NCI-H128 (cell line): Measurements from ENCODE around the gene AGAP6.
"Not testable (repeated sequence)": the region's sequence is repeated elsewhere in the genome, so short reads cannot be mapped to it uniquely, and the experiment has no call there.

Source experiments
- DNase-seq: peaks from one replicate; lab custom pipeline; 2025; ENCODE audit not compliant: unreplicated experiment; lab: John Stamatoyannopoulos, UW

The AGAP6 gene

DNA sequence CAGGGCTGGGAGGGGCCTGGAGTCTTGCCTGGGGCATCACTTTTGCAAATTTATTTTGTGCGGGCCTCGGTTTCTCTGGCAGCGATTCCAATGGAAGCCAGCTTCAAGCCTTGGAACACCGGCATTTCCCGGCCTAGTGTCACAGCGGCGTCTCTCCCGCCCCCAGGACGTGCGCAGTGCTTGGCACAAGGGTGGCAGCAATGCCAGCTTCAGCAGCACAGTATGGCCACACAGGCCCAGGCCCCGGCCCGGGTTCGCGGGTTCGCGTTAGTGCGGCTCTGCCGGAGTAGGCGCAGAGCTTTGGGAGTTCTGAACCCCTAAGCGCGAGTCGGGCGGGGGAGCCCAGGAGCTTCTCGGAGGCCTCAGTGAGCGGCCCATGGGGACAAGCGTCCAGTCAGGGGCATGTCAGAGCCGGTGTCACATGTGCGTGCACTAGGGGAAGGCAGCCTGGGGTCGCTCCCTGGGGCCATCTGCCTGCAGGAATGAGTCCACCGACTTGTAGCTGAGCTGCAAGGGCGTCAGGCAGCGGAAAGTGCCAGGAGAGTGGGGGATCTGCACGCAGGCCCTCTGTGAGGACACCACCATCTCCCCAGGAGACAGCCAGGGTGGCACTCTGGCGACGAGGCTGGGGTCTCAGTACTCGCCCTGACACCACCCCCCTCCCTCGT lies 36.6 kb downstream of the AGAP6 start:
- not testable (repeated sequence) for DNase-seq

DNA sequence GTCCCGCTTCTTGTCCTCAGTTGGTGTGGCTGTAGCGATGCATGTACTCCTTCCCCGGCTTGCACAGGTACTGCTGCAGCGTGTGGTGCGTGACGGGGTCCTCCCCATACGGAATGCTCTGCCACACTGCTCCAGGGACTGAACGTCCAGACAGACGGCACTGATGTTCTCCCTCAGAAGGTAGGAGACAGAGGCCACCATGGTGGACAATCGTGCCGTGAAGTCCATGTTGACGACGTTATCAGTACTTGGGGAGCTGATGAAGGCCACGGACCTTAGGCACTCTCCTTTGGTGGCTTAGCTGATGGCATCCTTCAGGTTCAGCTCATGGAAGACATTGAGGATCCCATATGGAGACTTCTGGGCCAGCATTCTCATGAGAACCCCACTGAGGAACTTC lies 37.4 kb downstream of the AGAP6 start:
- no peak for DNase-seq

DNA sequence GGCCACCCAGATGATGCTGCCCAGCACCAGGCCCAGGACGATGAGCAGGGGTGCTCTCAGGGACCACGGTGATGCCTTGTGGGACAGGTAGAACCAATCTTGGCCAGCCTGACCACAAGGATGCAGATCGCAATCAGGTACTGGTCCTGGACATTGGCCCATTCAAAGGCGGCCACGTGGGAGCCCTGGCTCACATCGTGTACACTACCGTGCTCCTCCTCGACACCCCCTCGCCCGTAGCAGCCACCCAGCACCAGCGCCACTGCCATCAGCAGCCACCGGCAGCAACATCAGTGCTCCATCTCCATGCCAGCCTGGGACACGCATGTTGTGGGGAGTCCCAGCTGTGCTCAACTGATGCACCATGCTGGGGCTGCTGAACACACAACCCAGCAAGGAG lies 39.0 kb downstream of the AGAP6 start:
- no peak for DNase-seq

DNA sequence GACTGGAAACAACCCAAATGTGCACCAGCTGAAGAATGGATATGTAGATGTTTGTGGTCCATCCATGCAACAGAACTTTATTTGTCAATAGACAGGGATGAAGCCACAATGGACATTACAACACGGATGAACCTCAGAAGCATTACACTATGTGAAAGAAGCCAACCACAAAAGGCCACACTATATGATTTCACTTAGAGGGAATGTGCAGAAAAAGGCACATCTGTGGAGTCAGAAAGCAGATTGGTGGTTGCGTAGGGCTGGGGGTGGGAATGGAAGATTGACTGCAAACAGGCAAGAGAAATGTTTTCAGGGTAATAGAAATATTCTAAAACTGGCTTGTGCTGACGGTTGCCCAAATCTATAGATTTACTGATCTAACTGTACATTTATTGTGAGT lies 45.3 kb downstream of the AGAP6 start:
- DNase-seq: no peak

DNA sequence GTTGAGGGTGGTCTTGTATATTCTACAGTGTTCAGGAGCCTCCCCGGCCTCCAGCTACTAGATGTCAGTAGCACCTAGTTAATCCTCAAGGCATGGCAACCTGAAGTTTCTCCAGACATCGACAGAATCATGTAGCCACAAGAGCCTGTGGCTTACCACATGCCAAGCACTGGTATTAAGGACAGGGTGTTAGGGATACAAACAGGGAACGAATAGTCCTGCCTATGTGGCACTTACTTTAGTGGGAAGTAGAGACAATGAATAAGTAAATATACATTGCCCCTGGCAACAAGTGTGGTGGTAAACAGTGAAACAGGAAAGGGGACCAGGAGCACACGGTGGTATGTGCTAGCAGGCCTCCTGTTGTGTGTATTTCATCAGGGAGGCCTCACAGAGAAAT lies 47.1 kb downstream of the AGAP6 start:
- DNase-seq: not testable (repeated sequence)

DNA sequence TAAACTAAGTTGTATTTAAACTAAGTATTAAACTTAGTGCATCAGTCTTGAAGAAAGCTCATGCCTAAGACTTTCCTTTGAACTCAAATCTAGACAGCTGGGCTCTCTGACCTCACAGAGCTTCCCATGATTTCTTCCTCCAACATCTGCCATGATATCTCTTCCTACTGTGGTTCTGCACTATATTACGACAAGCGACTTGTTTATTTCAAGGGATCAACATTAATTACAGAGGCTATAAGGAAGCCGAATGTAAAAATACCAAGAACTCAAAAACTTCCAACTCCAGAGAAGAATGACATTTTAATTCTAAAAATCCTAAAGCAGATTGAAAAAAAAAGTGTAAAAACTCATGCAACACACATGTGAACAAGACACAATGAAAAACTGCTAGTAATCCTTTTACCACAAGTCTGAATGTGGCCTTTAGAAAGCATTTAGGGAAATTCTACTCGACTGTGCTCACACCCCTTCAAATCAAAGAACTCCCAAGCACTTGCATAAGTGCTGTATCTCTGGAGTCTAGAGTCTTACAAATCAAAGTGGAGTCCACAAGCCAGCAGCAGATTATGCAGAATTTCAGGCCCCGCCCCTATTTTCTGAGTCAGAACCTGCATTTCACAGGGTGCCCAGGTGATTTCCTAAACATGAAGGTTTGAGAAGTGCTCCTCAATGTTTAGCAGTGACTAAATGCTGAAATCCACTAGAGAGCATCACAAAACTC lies 56.9 kb downstream of the AGAP6 start:
- no peak for DNase-seq

DNA sequence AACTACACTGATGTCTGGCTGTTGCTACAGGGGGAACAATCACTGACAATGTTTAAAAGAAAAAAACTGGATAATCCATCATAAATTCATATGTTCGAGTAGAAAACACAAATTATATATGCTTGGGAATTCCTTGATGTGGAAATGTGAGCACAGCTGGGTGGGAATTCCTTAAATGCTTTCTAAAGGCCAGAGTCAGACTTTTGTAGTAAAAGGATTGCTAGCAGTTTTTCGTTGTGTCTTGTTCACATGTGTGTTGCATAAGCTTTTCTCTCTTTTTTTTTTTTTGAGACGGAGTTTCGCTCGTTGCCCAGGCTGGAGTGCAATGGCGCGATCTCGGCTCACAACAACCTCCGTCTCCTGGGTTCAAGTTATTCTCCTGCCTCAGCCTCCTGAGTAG lies 58.3 kb downstream of the AGAP6 start:
- DNase-seq: not testable (repeated sequence)

DNA sequence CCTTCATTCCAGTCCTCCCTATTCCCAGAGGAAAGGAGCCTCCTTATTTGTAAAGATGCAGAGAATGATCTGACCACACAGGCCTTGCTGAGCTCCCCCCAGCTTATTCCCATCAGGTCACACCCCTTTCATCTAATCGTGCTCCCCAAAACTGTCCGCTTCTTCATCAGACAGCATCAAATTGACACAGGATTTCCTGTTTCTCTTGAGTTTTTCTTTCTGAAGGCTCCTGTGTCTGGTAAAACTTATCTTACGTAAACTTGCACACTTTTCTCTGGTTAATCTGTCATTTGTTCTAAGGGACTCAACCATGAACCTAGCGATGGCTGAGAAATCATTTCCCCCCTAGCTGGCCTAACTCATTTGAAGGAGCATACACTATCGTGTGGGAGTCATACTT lies 59.4 kb downstream of the AGAP6 start:
- not testable (repeated sequence) for DNase-seq

DNA sequence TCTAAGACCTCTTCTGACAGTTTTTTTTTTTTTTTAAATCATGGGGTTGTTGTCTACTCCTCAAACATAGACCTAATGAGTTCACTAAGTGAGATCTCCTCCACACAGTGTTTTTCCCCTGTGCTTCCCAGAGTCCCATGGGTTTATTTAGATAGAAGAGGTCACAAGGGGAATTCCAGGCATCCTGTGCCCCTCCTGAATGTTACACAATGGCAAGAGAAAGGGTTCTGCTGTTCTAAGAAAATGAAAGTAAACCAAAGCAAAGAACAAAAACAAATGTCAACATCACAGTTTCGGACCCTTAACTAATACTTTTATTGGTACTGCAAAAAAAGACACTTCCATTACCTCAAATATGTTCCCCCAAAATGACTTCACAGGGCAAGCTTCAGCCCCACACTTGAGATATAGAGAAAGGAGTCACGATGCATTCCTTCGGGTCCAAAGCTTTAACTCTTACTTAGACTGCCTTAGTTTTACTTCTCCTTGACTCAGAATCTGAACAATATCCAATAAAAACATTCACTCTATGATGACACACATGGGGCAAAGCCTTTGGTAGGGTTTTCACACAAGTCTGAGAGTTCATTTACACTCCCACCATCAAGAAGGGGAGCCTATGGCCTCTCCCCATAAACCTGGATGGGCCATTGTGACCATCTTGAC lies 63.9 kb downstream of the AGAP6 start:
- DNase-seq: not testable (repeated sequence)

DNA sequence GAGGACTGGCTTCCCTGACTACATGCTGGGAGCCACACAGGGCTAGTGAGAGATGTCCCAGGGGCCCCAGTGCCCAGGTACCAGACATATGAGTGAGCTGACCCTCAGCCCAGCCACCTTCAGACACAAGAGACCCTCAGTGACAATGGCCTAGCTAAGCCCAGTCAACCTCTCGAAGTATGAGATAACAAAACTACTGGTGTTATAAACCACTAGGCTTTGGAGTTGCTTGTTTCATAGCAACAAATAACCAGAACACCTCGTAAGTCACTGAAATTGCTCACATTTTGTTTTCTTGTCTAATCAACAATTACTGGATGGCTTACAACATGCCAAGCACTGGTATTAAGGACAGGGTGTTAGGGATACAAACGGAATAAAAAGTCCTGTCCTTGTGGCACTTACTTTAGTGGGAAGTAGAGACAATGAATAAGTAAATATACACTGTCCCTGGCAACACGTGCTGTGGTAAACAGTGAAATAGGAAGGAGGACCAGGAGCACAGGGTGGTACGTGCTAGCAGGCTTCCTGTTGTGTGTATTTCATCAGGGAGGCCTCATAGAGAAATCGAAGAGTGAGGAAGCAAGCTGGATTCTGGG lies 64.7 kb downstream of the AGAP6 start:
- DNase-seq: not testable (repeated sequence)

DNA sequence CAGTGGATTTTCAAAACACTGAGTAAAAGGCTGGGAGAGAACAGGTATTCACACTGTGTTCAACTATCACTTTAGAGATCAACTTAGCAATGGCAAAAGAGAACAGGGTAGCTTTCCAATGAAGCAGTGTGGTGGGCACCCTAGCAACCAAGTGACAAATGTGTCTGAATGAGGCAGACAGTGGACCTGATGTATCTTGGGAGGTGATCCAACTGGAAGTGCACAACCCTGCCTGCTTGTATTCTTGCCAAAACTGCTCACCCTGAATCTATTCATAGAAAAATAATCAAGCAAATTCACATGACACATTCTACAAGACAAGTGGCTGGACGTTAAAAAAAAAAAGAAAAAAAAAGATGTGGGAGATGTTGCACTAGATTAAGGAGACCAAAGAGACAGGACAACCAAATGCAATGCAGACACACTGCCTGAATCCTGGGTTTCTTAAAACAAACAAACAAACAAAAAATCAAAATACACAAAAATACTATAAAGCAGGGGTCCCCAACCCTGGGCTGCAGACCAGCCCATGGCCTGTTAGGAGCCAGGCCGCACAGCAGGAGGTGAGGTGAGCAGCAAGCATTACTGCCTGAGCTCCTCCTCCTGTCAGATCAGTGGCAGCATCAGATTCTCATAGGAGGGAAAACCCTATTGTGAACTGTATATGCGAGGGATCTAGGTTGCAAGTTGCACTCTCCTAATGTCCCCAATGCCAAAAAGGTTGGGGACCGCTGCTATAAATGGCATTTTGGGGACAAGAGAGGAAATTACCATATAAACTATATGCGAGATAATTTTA lies 67.5 kb downstream of the AGAP6 start:
- DNase-seq: not testable (repeated sequence)

DNA sequence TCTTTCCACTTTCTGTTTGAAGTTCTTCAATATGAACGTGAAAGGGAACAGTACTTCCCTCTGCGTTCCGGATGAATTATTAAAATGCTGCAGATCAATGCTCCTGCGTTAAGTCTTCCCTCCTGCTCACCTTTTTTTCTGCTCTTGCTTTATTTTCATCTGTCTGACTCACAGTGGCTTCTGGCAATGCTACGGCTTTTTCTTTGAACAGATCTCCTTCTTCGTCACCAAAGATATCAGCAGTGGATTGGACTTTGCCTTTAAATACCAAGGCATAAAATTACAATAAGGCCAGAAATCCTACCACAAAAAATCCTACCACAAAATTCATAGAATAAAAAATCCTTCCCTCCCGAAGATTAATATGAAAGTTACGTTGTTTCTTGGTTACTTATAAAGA lies 68.4 kb downstream of the AGAP6 start:
- not testable (repeated sequence) for DNase-seq

DNA sequence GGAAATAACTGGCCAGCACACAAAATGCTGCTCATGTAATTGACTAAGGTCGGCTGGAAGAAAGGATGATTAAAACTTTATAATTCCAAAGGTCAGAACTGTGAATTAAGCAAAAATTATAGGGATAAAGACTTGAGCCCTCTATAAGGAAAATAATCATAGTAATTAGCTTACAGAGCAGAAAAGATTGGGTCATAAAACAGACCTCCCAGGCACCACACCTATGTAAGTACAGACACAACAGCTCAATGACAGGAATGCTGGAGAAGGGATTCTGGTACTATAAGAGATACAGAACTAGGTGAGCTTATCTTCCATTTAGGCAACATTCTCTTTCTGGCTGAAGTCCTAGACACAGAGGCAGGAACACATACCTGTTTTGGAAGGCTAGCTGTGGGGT lies 70.5 kb downstream of the AGAP6 start:
- DNase-seq: not testable (repeated sequence)

DNA sequence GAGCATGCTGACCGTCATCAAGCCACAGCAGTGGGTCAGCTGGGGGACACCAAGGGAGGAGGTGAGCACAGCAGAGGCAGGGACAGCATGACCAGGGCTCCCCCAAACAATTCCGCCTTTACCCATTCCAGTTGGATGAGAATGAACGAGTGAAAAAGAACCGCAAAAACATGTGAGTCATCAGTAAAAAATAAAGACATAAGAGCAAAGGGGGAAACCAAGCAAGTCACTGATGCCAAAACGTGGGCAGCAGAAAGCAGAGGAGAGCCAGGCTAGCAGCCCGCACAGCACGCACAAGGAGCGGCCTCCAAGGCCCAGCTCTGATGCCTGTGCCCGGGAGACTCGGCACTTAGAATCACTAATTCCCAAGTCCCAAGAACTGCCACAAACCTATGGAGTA lies 71.7 kb downstream of the AGAP6 start:
- not testable (repeated sequence) for DNase-seq
